ENCODE data around the gene ZNF804B. TPM values are rescaled to one million over a fixed set of nuclear protein-coding genes. Genes with fewer than 3 reads are reported as not detected.

Gene ZNF804B
- total and polyA plus RNA-seq, 9 of the 15 experiments (the other 6 are each of a cell fraction or from before 2014, with no cell fraction given), result 0.04 to 0.22 (median 0.09) TPM; not detected in 6

- no peak overlapping the region for H2AFZ ChIP-seq (ENCODE audit: low read depth, low read length)
- H3K4me1 ChIP-seq (replicated peaks in 1 of 2; ENCODE audit: control insufficient read depth in 2 of 2, insufficient read depth in 2 of 2, low read length in 2 of 2), result no peaks in the 10 kb centered on the region
- H3K9me1 ChIP-seq (ENCODE audit: control insufficient read depth, insufficient read depth, low read length), result no peaks in the 10 kb centered on the region
- no TSS peak for BruUV-seq (replicated peaks)
- H3K4me3 ChIP-seq, result no peak overlapping the region
- no peak overlapping the region for H3K9ac ChIP-seq (ENCODE audit: insufficient read depth in 1 of 2, low read depth in 2 of 2, low read length in 2 of 2)
- intact Hi-C loops (cut with micrococcal nuclease) (loop anchor here (1.0 kb wide), 1 partner anchor 288 kb away; no protein-coding TSS in a partner anchor), in situ Hi-C loops (cut with MboI) (no loop called here)
- H4K20me1 ChIP-seq (replicated peaks; ENCODE audit: control insufficient read depth, insufficient read depth, low read length), result no peaks in the 10 kb centered on the region
- peak; percentile 76 for ATAC-seq
- no peaks in the 10 kb centered on the region for H3K27me3 ChIP-seq (ENCODE audit: control insufficient read depth in 2 of 2, insufficient read depth in 2 of 2, low read length in 2 of 2)
- no peaks in the 10 kb centered on the region for H3K36me3 ChIP-seq (ENCODE audit: control insufficient read depth, insufficient read depth, low read length)
- H3K79me2 ChIP-seq (ENCODE audit: control insufficient read depth, insufficient read depth, low read length), result no peaks in the 10 kb centered on the region
- no peak overlapping the region for H3K27ac ChIP-seq (ENCODE audit: extremely low read depth, low read depth, low read length)
- no peak overlapping the region for H3K4me2 ChIP-seq (ENCODE audit: insufficient read depth, low read length)
- WGBS (ENCODE audit: insufficient coverage, low coverage, missing lambda C conversion rate), result 0% methylated on average over 3 of the region's 3 CpGs
- ChIA-PET CTCF (ENCODE audit: low intra/inter-chr PET ratio) (no interaction called here), POLR2A (interaction anchor here (1.0 kb wide), 2 partner anchors 9 to 287 kb away, joined by 3 read pairs; no protein-coding TSS in a partner anchor)
- no peaks in the 10 kb centered on the region for H3K9me3 ChIP-seq (replicated peaks; ENCODE audit: control insufficient read depth, insufficient read depth, low read depth, low read length)
- peak; percentile 70 for FAIRE-seq
- peak; percentile 17 to 33 (median 23) for DNase-seq (ENCODE audit: extremely low read depth in 1 of 4, low spot score in 3 of 4)
- TF ChIP-seq ZNF408 (CRISPR knock-in tag; IDR thresholded peaks at IDR 0.05; ENCODE audit: low read depth) (no peak), ZKSCAN3 (CRISPR knock-in tag; IDR thresholded peaks at IDR 0.05) (no peak), ZZZ3 (IDR thresholded peaks at IDR 0.05) (no peak), NFRKB (IDR thresholded peaks at IDR 0.05; ENCODE audit: low read depth) (no peak), CTCF (IDR thresholded peaks at IDR 0.05 in 2 of 3, conservative IDR thresholded peaks at IDR 0.05 in 1 of 3; ENCODE audit: insufficient read depth in 2 of 3, low read depth in 1 of 3, low read length in 3 of 3) (peak; percentile 44 to 65 (median 57); a peak in 5 of 6 replicates), SIN3B (IDR thresholded peaks at IDR 0.05; ENCODE audit: low read depth) (no peak), REST (IDR thresholded peaks at IDR 0.05; ENCODE audit: borderline replicate concordance) (peak; percentile 43; the same call in 1 of the 2 replicates), REST (CRISPR knock-in tag; IDR thresholded peaks at IDR 0.05; ENCODE audit: low read depth) (no peak), NCOA6 (IDR thresholded peaks at IDR 0.05) (no peak), FOS (IDR thresholded peaks at IDR 0.05; ENCODE audit: extremely low read depth, insufficient read length) (no peak), ZKSCAN8 (CRISPR knock-in tag; IDR thresholded peaks at IDR 0.05) (no peak), ADNP (tag; IDR thresholded peaks at IDR 0.05) (0 out of 2 replicates have a peak, but pooled peaks have one; percentile 28), SMC3 (conservative IDR thresholded peaks at IDR 0.05; ENCODE audit: insufficient read depth, low read depth, low read length) (peak; percentile 55), RAD21 (CRISPR knock-in tag; conservative IDR thresholded peaks at IDR 0.05 in 1 of 2, IDR thresholded peaks at IDR 0.05 in 1 of 2) (peak; percentile 62 to 66)
These were observed 75.7 kb downstream of the ZNF804B start for GRCh38 chr7:88835147-88835728.

Data from K562 (cell line).